ENCODE measurements around the gene EXOC2.

DNA sequence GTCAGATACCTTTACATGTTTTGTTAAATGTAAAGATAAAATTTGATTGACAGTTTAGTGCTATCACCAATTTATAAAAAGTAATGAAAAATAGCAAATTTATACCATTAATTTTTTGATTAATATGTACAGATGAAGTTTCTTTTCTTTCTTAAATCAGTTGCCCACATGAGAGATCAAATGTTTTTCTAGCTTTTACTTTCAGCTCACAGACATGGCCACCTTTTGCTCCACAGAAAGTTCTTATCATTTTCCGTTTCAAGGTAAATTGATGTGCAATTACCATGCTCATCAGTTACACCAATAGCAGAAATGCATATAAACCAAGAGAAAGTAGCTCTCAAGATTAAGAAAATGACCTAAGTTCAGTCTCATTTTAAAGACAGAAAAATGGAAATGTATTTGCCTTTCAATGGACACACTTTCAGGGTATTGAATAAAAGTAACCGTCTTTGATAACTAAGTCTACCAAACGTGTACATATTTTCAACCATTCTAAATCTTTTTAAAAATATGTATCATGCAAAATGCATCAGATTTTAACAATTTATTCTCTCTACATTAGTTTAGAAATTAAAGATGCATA is 16.6 kb upstream of the EXOC2 start:
- TF ChIP-seq, protein P1, sequence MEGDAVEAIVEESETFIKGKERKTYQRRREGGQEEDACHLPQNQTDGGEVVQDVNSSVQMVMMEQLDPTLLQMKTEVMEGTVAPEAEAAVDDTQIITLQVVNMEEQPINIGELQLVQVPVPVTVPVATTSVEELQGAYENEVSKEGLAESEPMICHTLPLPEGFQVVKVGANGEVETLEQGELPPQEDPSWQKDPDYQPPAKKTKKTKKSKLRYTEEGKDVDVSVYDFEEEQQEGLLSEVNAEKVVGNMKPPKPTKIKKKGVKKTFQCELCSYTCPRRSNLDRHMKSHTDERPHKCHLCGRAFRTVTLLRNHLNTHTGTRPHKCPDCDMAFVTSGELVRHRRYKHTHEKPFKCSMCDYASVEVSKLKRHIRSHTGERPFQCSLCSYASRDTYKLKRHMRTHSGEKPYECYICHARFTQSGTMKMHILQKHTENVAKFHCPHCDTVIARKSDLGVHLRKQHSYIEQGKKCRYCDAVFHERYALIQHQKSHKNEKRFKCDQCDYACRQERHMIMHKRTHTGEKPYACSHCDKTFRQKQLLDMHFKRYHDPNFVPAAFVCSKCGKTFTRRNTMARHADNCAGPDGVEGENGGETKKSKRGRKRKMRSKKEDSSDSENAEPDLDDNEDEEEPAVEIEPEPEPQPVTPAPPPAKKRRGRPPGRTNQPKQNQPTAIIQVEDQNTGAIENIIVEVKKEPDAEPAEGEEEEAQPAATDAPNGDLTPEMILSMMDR (IDR thresholded peaks at IDR 0.05): no peak
- TF ChIP-seq EP300 (IDR thresholded peaks at IDR 0.05): no peak
- no peak for TF ChIP-seq POLR2AphosphoS5 (IDR thresholded peaks at IDR 0.05)
